DND-41 (cell line): Measurements from ENCODE around the gene MICAL2.

Experiments used
- CTCF ChIP-seq: IDR thresholded peaks from 2 replicates; pipeline ENCODE4 v1.5.1; 2012; ENCODE audit warnings: borderline replicate concordance, low read length, moderate library complexity, mild to moderate bottlenecking; ENCODE audit not compliant: poor library complexity, severe bottlenecking; ENCODE audit errors: extremely low read depth
- EZH2 ChIP-seq: IDR thresholded peaks from 3 replicates; pipeline ENCODE4 v1.6.1; 2012; ENCODE audit warnings: borderline replicate concordance, low read depth, mild to moderate bottlenecking, moderate library complexity, low read length, inconsistent platforms; ENCODE audit not compliant: severe bottlenecking

- no peak for TF ChIP-seq EZH2
- no peak for TF ChIP-seq CTCF
Measured at GRCh38 chr11:12070446-12071267, 39.7 kb upstream of the MICAL2 start.
